ENCODE data around the gene DEXI. TPM values are rescaled to one million over a fixed set of nuclear protein-coding genes. Genes with fewer than 3 reads are reported as not detected.
A peak's percentile ranks its signal among the peaks of the same experiment; 100 is the strongest.

DEXI gene
- total and polyA plus RNA-seq, 2 of the 13 experiments (the other 11 are each of a cell fraction or from before 2014, with no cell fraction given) = 51.5 to 70.4 TPM

GRCh38 chr16:10923650-10924214, 18.5 kb downstream of the DEXI start (continued):
- TF ChIP-seq ZFP91 (CRISPR knock-in tag; IDR thresholded peaks at IDR 0.05; ENCODE audit: borderline replicate concordance) (peak; percentile 91; the same call in 1 of the 2 replicates), ZNF264 (CRISPR knock-in tag; IDR thresholded peaks at IDR 0.05) (peak; percentile 95), KAT8 (CRISPR knock-in tag; IDR thresholded peaks at IDR 0.05) (peak; percentile 77), ZNF605 (CRISPR knock-in tag; IDR thresholded peaks at IDR 0.05) (peak; percentile 33; the same call in 1 of the 2 replicates), ZEB1 (IDR thresholded peaks at IDR 0.05; ENCODE audit: insufficient replicate concordance, low read depth) (no peak), MXD1 (CRISPR knock-in tag; IDR thresholded peaks at IDR 0.05) (0 out of 2 replicates have a peak, but pooled peaks have one; percentile 12), ISL2 (CRISPR knock-in tag; IDR thresholded peaks at IDR 0.05) (no peak), ZFP1 (CRISPR knock-in tag; IDR thresholded peaks at IDR 0.05) (no peak), ETS1 (CRISPR knock-in tag; IDR thresholded peaks at IDR 0.05) (no peak), ZNF800 (CRISPR knock-in tag; IDR thresholded peaks at IDR 0.05) (no peak), CHD2 (IDR thresholded peaks at IDR 0.05; ENCODE audit: low read depth, low read length) (no peak), ZNF282 (IDR thresholded peaks at IDR 0.05; ENCODE audit: partially characterized antibody) (no peak), GLI4 (CRISPR knock-in tag; IDR thresholded peaks at IDR 0.05; ENCODE audit: borderline replicate concordance) (no peak), RFX5 (IDR thresholded peaks at IDR 0.05; ENCODE audit: low read depth, low read length) (no peak), KLF16 (CRISPR knock-in tag; IDR thresholded peaks at IDR 0.05) (peak in 1 of 2 experiments; percentile 48; a peak in 1 of 4 replicates), RNF2 (conservative IDR thresholded peaks at IDR 0.05; ENCODE audit: low read depth) (no peak; the same call in 1 of the 2 replicates), ZNF768 (CRISPR knock-in tag; IDR thresholded peaks at IDR 0.05) (no peak; the same call in 1 of the 2 replicates), TFDP2 (CRISPR knock-in tag; IDR thresholded peaks at IDR 0.05) (no peak; the same call in 1 of the 2 replicates), NCOA5 (CRISPR knock-in tag; IDR thresholded peaks at IDR 0.05) (no peak), ZMYM2 (CRISPR knock-in tag; IDR thresholded peaks at IDR 0.05) (no peak), ZNF143 (CRISPR knock-in tag; IDR thresholded peaks at IDR 0.05) (peak; percentile 85), ZNF496 (CRISPR knock-in tag; IDR thresholded peaks at IDR 0.05; ENCODE audit: insufficient replicate concordance) (no peak), ARHGAP35 (CRISPR knock-in tag; IDR thresholded peaks at IDR 0.05; ENCODE audit: borderline replicate concordance) (peak; percentile 31; the same call in 1 of the 2 replicates), ZNF841 (CRISPR knock-in tag; IDR thresholded peaks at IDR 0.05; ENCODE audit: borderline replicate concordance) (no peak), TCF7L2 (IDR thresholded peaks at IDR 0.05; ENCODE audit: low read depth, low read length) (no peak), ZNF24 (IDR thresholded peaks at IDR 0.05) (no peak)
